OCI-LY7 (cell line): ENCODE data around the gene HJV.

ENCODE experiments used
- EZH2phosphoT487 ChIP-seq: fragments of 200-600 bp; sonication (generic); IDR thresholded peaks from 2 replicates; pipeline ENCODE4 v1.6.1; 2018; ENCODE audit warnings: low read depth, borderline replicate concordance, mild to moderate bottlenecking, mixed run types, antibody characterized with exemption, low read length, moderate library complexity, mixed read lengths
- TF ChIP-seq, protein P1 (sequence below): fragments of 200-600 bp; sonication (generic); conservative IDR thresholded peaks from 2 replicates; pipeline ENCODE4 v1.5.1; 2014; ENCODE audit warnings: mild to moderate bottlenecking, antibody characterized with exemption, low read length, moderate library complexity, mixed read lengths

DNA sequence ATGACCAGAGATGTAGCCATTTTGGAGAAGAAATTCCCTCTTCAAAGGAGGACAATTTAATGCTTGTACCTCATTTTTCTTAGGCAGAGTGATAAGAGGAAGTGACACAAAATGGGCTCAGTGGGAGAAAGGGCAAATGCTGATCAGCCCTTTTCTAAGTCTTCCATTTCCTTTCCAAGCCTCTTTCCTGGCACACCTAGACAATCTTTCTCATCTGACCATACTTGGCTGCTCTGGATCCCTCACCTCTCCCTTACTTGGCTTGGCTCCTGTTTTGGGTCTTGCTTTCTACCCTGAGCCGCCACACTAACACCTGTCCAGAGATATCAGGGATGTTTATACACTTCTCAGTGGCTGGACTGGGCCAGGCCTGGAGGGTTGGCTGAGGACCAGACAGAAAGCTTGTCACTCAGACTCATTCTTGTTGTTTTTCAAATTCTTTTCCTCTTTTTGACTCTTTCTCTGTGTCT lies 38.3 kb downstream of the HJV start:
- TF ChIP-seq, protein P1, sequence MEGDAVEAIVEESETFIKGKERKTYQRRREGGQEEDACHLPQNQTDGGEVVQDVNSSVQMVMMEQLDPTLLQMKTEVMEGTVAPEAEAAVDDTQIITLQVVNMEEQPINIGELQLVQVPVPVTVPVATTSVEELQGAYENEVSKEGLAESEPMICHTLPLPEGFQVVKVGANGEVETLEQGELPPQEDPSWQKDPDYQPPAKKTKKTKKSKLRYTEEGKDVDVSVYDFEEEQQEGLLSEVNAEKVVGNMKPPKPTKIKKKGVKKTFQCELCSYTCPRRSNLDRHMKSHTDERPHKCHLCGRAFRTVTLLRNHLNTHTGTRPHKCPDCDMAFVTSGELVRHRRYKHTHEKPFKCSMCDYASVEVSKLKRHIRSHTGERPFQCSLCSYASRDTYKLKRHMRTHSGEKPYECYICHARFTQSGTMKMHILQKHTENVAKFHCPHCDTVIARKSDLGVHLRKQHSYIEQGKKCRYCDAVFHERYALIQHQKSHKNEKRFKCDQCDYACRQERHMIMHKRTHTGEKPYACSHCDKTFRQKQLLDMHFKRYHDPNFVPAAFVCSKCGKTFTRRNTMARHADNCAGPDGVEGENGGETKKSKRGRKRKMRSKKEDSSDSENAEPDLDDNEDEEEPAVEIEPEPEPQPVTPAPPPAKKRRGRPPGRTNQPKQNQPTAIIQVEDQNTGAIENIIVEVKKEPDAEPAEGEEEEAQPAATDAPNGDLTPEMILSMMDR = no peak
- TF ChIP-seq EZH2phosphoT487 = no peak
